ENCODE data around the gene TRMT61A.
"Not testable (repeated sequence)": the region's sequence is repeated elsewhere in the genome, so short reads cannot be mapped to it uniquely, and the experiment has no call there.

The TRMT61A gene

GRCh38 chr14:103509864-103510723, 18.9 kb upstream of the TRMT61A start:
- no peak for DNase-seq

- DNase-seq: no peak
These were observed 18.0 kb upstream of the TRMT61A start for GRCh38 chr14:103510724-103511693.

GRCh38 chr14:103512180-103512579, 16.8 kb upstream of the TRMT61A start:
- not testable (repeated sequence) for DNase-seq

- peak; percentile 72 to 92 for DNase-seq
These were observed 16.0 kb upstream of the TRMT61A start for GRCh38 chr14:103512701-103513611.

- no peak for DNase-seq
These were observed 14.2 kb upstream of the TRMT61A start for GRCh38 chr14:103514596-103515421.

- DNase-seq: no peak
These were observed 12.4 kb upstream of the TRMT61A start for GRCh38 chr14:103516426-103517173.

GRCh38 chr14:103517174-103517566, 11.8 kb upstream of the TRMT61A start:
- no peak for DNase-seq

- DNase-seq: no peak
These were observed 11.1 kb upstream of the TRMT61A start for GRCh38 chr14:103517721-103518421.

GRCh38 chr14:103518422-103519042, 10.5 kb upstream of the TRMT61A start:
- DNase-seq: peak; percentile 44 to 76

- peak in 1 of 2 experiments; percentile 49 for DNase-seq
These were observed 9.8 kb upstream of the TRMT61A start for GRCh38 chr14:103519043-103519836.

- DNase-seq: no peak
These were observed 9.2 kb upstream of the TRMT61A start for GRCh38 chr14:103519837-103520212.

GRCh38 chr14:103520269-103520656, 8.7 kb upstream of the TRMT61A start:
- DNase-seq: no peak

GRCh38 chr14:103520657-103521437, 8.1 kb upstream of the TRMT61A start:
- peak; percentile 62 to 81 for DNase-seq

GRCh38 chr14:103521438-103521950, 7.5 kb upstream of the TRMT61A start:
- DNase-seq: peak in 1 of 2 experiments; percentile 50

GRCh38 chr14:103521951-103522563, 6.9 kb upstream of the TRMT61A start:
- peak in 1 of 2 experiments; percentile 56 for DNase-seq

GRCh38 chr14:103522649-103523574, 6.1 kb upstream of the TRMT61A start, which contains the start of gene CKB:
Gene CKB, minus strand, starts transcription at chr14:103522830. Its CDS starts 337 bp downstream, at chr14:103522493.
- peak; percentile 71 to 94 for DNase-seq

Data from NCI-H524 (cell line).